Posterior vena cava (tissue), 2 donors: ENCODE data around the gene UBE2QL1. TPM values are rescaled to one million over a fixed set of nuclear protein-coding genes. Genes with fewer than 3 reads are reported as not detected.

Experiments
- DNase-seq: peaks from one replicate; pipeline ENCODE4 v3.0.0-alpha.2; 2020; ENCODE audit warnings: low spot score
- intact Hi-C, 2 donors: fragments of 100-400 bp; cut with DNase I; formaldehyde crosslinking; loops; one replicate each; pipeline versions ENCODE4 v1.14.1 to v1.14.2; 2022 to 2023
- total RNA-seq, 2 donors: library from RNA; stranded (reverse); fragmentation: NEBNext Ultra II Directional; extraction: Animal tissue kit (Norgen Biotek cat#: 25700); gene quantifications; one replicate each; pipeline ENCODE4 v1.2.1, GENCODE V29; 2021
- donor health status: DM: yes; HTN: yes; CAD: no.
- donor health status: DM: yes; HTN: yes; CAD: no.

UBE2QL1 gene
- total RNA-seq, 2 donors from 2014 or later = 3.3 to 5.8 TPM

DNA sequence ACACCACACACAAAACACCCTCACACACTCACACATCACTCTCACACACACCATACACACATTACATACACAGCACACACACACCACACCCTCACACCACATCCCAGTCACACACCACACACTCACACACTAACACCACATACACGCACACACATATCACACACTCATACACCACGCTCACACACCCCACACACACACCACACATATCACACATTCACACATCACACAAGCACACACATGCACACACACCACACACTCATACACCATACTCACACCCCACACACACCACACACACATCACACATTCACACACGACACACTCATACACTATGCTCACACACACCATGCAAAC is 543 bp upstream of the UBE2QL1 start:
- no peak for DNase-seq
- intact Hi-C loops = loop anchor here (2.0 to 10.0 kb wide), 2 partner anchors 943 to 953 kb away; no protein-coding TSS in a partner anchor

DNA sequence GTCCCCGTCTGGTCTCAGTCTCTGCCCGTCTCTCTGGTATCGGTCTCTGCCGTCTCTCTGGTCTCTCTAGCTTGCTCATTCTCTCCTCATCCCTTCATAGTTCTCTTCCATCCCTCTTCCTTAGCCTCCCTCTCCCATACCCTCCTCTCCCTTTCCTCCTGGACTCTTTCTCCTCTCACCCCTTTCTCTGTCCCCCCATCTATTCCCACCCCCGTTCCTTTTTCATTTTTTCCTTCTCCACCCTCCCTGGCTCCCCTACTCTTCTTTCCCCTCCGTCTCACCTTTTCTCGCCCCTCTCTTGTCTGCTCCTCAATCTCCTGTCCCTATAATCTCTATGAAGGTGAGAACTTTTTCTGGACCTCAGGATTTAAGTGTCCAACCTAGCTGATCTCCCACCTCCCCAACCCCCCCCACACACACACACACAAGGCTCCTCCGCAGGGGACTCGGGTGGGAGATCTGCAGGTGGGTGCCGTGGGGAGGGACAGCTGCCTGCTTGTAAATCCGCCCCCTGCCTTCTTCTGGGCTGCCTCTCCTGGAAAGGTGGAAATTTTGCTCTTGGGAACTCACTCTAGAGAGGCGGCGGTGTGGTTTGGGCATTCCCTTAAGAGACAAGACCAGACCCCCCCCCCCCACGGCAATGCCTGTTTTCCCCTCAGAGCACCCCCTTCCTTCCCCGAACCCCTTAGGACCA is 953 bp downstream of the UBE2QL1 start:
- intact Hi-C loops = loop anchor here (2.0 to 10.0 kb wide), 2 partner anchors 945 to 955 kb away; no protein-coding TSS in a partner anchor
- no peak for DNase-seq

DNA sequence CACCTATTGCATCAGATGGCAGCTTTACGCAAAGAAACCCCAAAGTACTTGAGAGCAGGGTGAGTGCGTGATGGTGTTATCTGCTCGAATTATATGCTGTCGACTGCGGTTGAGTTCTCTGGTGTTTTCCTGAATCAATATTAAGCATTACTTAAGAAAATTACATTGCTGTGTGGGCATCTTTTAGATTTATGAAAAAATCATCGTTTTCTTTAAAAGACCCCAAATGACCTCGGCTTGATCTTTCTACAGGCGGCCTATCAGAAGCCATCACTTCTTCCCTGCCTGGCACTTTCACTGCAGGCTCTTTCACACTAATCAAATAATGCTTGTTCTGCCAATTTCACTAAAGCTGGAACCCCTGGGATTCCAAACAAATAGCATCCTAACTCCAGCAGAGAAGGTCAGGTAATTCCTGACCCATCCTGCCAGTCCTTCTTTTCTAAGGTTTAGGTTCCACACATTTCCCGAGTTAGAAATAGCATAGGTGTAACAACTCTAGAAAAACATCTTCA is 1.7 kb downstream of the UBE2QL1 start:
- intact Hi-C loops = no loop called here
- no peak for DNase-seq

DNA sequence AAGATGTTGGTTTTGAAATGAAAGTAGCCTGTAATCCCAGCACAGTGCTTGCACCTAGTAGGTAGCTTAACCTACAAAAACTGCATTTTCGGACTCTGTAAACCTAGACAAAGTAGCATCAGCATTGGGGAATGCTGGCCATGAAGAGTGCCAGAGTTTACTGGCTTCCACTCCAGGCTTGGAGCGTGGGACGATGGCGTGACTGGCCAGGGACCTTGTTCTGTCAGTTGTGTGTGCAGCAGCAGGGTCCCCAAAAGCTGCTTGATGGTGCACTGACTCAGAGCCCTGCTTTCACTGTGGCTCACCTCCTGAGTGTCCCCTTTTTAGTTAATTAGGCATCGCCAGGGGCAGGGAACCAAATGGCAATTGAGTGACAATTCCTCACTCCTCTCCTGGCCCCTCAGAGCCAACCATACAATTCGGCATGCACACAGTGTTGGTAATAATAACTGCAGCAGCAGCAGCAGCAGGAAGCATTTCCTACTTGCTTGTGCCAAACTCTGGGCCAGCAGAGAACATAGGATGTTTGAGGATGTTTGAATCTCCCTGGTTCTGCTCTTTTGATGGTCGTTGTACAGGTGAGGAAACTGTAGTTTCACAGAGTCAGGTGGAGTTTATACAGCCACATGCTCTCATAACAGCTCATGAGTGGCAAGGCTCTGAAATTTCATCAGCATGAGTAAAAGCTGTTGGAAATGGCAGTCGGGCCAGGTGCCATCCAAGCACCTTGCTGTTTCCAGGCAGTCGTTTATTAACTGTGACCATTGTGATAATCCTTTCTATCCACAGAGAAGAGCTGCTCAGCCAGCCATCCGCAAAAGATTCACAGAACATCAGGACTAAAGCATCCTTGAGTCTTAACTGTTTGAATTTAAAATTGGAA is 4.2 kb downstream of the UBE2QL1 start:
- intact Hi-C loops = no loop called here
- DNase-seq = no peak

DNA sequence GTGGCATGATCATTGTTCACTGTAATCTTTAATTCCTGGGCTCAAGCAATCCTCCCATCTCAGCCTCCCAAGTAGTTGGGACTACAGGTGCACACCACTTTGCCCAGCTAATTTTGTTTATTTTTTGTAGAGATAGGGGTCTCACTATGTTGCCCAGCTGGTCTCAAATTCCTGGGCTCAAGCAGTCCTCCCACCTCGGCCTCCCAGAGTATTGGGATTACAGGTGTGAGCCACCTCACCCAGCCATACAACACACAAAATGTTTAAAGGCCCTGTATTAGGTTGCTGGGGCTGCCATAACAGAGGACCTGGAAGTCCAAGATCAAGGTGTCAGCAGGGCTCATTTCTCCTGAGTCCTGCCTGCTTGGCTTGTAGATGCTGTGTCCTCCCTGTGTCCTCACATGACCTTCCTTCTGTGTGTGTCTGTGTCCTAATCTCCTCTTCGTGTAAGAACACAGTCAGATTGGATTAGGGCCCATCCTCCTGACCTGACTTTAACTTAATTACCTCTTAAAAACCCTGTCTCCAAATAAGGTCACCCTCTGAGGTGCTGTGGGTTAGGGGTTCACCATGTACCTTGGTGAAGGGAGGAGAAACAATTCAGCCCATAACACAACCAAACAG is 5.4 kb downstream of the UBE2QL1 start:
- intact Hi-C loops = no loop called here
- no peak for DNase-seq

DNA sequence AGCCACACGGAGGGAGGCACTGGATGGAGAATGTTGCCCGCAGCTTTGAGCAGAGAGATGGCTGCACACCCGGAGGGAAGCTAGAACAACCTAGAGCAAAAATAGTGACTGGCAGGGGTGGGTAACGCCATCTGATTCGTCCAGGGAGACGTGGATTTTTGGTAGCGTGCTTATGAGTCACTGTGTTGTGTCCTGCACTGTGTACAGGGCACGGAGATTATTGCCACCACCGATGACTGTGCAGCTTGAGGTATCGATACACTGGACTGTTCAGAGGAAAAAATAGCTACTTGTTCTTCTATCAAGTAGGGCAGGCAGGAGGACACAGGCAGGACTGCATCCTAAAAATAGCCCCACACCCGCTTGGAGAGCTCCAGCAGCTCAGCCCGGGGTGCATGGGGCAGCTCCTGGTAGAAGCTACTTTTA is 6.0 kb downstream of the UBE2QL1 start:
- intact Hi-C loops = no loop called here
- DNase-seq = no peak

DNA sequence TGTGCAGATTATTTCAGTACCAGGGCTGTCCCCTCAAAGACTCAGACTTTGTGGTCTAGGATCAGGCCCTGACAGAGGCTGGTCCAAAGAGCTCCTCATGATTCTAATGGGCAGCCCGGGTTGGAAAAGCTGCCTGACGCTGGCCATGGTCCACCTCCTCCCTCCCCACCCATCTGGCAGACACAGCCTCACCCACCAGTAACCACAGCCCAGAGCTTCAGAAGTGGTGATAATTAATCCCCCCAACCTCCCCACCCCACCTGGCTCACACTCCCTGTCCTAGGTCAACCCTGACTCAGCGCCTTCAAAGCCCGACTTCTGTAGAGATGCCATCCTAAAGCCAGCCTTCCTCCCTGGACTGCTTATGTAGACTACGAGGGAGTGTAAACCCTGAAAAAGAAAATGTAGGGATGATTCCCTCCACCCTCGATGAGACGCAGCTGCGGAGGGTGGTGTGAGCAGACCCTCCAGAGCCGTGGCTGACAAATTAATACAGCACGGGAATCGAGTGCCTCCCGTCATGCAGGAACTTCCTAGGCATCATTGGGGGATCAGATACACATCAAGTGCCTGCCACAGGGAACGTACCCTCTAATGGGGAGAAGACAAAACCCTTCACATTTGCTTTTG is 7.0 kb downstream of the UBE2QL1 start:
- DNase-seq = no peak
- intact Hi-C loops = no loop called here

DNA sequence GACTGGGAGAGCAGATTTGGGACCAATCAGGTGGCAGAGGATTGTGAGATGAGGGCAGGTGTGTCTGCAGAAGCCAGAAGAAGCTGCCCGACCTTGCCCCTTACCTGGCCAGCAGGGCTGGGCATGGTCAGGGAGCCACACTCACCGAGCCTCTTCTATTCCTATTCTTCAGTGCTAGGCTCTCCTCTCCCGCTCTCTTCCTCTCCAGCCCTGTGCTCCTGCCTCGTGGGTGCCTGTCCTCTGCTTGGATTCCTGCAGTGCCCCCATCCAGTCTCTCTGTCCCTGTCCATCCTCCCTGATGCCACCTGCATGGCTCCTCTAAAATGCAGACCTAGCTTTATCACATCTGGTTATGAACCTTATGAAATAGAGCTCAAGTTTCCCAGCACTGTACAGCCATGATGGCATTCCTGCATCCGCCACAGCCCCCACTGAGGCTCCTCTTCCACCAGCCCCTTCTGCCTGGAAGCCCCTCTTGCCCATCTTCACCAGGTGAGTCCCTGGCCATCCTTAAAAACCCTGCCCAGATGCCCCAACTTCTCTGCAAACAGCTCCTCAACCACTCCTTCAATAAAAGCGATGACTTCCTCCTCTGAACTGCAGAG is 8.2 kb downstream of the UBE2QL1 start:
- intact Hi-C loops = no loop called here
- DNase-seq = no peak

DNA sequence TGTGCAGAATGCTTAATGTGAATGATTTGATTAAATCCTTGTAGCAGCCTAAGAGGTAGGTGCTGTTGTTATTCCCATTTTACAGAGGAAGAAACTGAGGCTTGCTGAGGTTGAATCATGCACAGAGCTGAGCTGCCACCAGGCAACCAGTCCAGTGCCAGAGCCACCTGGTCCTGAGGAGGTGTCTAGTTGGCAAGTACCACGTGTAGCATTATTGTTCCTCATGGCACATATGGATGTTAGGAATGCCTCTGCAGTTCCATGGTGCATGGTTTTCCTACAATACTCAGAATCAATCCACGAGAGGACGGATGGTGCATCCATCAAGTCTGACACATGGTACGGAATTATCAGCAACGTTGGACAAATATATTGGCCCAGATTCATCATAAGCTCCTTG is 8.9 kb downstream of the UBE2QL1 start:
- intact Hi-C loops = no loop called here
- DNase-seq = no peak

DNA sequence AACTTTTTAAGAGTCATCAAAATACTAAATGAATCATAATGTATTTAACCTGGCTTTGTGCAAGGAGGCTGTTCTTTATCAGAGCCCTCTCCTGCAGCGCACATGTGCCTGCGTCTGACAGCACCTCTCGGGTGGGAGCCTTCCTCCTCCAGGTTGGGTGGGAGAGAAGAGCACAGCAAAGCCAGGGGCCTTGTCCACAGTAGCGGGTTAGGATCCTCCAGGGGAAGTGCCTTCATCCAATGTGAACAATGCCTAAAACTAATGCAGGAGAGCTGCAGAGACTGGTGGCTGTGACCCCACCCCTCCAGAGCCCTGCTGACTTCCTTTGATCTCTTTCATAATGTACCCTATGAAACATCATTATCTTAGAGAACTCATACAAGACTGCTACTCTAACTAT is 10.2 kb downstream of the UBE2QL1 start:
- no peak for DNase-seq

DNA sequence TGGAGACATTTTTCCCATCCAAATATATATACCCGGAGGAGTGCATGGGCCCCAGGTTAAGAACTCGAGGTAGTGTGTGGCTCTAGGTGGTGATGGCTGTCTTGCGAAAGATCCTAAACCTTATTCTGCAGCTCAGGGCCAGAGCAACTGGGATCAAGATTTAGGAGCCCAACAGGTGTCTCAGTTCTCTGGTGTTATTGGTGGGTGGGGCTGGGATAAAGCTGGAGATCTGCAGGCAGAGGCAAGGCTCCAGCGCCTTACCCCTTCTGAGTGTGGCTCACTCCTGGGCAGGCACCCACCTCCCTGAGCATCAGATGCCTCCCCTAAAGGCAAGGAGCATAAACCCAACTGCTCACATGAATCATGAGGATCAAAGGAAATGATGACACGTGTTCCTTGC is 11.2 kb downstream of the UBE2QL1 start:
- no peak for DNase-seq
- intact Hi-C loops = no loop called here

More for the DNA sequence above, 10.2 kb downstream of the UBE2QL1 start:
- intact Hi-C loops = no loop called here

DNA sequence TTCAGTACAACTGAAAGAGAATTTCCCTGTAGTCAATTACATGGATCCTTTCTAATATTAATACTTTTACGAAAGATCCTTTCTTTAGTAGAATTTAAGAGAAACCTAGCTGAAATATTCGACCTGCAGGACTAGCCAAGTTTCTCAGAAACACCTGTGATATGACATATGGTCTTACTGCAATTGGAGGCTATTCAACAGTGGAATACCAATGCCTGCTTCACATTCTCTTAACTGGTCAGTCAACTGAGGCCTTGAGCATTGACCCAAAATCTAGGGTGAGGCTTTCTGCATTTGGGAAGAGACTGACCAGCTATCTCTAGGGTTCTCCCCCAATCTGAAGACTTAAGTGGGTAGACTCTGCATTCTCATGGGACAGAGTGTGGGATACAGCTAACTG is 12.3 kb downstream of the UBE2QL1 start:
- no peak for DNase-seq
- intact Hi-C loops = no loop called here

DNA sequence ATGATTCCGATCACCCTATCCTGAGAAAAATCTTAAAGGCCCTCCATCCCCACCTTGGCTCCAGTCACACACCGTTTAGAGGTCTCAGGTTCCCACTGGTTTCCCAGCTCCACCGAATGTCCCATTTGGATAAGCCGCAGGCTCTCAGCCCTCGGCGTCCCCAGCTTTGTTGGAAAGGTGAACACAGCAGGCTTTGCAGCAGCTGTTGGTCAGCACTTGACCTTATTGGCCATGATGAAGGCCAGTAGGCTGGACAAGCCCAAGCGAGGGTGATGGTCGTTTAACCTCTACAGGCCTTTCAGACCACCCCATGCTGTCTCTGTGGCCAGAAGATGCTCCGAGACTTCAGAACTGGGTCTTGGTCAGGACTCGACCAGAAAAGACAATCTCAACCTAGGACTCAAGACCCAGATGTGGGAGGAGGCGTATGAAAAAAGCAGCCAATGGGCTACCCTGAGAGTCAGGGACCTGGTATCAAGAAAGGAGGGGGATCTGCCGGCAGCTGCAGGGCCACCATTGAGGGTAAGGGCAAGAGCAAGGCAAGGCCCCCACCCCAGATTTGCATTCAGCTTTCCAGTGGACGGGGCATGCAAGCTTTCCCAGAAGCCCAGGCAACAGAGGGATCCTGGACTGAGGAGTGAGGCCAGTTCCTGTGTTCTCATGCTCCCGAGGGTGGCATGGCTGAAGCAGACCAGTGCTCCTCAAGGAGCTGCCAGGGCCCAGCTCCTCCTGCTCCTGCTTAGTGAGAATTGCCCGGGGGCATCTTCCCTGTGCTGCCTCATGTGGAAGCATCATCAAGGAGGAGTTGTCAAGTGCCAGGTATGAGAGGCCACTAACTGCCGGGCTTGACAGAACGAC is 13.4 kb downstream of the UBE2QL1 start:
- DNase-seq = no peak

DNA sequence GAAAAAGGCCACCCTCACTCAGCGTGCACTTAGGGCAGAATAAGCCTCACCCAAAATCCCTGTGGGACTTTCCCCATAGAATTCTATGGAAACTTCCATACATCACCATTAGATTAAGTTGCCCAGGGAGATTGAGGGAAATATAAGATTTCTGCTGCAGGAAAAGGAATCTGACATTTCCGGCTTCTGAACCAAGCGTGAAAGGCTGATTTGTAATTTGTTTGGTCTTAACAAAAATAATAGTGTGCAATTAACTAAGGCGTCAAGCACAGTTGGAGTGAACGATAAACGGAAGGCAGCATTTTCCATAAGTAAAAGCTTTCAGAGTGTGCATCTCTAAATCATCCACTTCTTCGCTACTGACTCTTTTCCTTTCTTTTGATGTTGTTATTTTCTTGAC is 14.0 kb downstream of the UBE2QL1 start:
- no peak for DNase-seq
- intact Hi-C loops = no loop called here

More for the DNA sequence above, 13.4 kb downstream of the UBE2QL1 start:
- intact Hi-C loops = no loop called here

DNA sequence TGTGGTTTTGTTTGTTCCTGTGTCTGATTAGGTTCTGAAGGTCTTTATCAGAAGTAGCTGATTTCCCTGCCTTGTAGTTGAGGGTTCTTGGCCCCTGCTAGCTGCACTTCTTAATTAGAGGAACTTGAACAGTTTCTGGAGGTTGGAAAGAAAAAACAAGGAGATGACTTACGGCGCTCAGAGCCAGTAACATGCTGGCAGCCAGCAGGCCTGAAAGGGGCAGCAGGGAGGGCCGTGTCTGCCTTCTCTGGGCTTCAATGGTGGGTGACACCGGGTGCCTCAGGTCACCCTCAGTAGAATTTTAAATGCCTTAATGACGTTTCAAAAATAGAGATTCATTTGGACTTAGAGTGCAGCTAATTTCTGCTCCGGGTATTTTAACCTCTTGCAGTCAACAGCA is 15.8 kb downstream of the UBE2QL1 start:
- intact Hi-C loops = no loop called here
- DNase-seq = no peak

DNA sequence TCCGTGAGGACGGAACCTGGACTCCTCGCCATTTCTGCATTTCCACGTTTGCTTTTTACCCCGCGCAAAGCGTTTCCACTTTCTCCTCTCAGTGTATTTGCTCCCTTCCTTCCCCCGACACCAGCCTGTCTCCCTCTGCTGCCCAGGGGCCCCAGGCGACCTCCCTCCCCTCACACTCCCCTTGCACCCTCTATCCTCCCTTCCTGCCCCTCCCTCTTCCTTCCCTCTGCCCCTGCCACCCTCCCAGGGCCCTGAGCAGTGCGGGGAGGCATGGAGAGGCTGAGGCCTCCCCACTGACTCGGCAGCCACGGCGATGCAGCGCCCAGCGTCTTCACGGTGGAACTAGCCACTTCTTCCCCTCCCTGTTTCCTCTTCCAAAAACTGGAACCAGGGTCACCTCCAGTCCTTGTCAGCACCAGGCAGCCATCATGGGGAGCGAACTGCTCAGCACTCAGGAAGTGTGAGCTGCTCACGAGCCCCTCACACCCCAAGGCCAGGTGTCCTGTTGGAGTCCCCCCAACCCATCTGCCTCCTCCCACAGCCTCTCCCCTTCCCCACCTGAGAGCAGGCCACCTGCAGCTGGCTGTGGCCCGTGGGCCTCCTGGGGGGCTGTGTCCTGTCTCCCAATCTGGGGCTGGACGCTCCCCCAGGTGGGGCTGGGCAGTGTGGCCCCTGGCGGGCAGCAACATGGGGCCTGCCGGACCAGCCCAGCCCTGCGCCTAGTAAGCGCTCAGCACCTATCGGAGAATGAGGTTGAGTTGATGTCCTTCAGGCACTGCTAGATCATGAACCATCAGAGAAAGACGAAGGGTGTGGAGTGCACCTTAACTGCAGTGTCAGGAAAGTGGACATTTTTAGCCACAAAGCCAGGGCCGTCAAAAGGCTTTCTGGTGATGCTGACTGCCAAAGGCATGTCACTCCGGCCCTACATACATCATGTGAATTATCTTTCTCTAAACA is 17.5 kb downstream of the UBE2QL1 start:
- intact Hi-C loops = no loop called here
- DNase-seq = no peak

DNA sequence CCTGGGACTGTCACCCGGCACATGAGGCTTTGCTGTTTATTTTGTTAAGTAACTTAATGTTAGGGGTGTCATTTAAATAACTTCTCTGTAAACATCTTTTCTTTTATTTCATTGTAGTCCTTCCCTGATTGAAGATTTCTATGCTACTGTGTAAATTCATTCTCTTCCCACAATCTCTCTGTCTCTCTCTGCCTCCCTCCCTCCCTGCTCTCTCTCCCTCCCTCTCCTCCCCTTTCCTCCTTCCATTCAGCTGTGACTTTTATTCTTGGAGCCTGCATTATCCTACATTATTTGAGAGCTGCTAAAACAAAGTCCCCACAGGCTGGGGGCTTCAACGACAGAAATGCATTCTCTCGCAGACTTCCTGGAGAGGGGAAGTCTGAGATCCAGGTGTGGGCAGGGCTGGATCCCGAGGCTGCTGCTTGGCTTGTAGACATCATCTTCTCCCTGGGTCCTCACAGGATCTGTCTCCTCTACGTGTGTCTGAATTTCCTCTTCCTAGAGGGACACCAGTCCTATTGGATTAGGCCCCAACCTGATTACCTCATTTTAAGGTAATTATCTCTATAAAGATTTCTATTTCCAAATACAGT is 18.4 kb downstream of the UBE2QL1 start:
- no peak for DNase-seq
- intact Hi-C loops = no loop called here
